ENCODE measurements around the gene CAMK1D. TPM values are rescaled to one million over a fixed set of nuclear protein-coding genes. Genes with fewer than 3 reads are reported as not detected.

The CAMK1D gene
- polyA plus RNA-seq, 1 experiment = 1.1 TPM

GRCh38 chr10:12590675-12591659 is 241.6 kb downstream of the CAMK1D start:
- Histone ChIP-seq H3K27me3 (ENCODE audit: control insufficient read depth, insufficient read depth, low read length) (no peaks in the 10 kb centered on the region), H3K36me3 (ENCODE audit: control insufficient read depth, insufficient read depth, low read length) (no peaks in the 10 kb centered on the region), H3K4me3 (ENCODE audit: low read depth, low read length) (no peak overlapping the region)
- no peak for DNase-seq (ENCODE audit: low read depth)
- no peak for TF ChIP-seq CTCF (IDR thresholded peaks at IDR 0.05; ENCODE audit: insufficient read depth, low read depth, low read length)
- ChIA-PET POLR2A (no interaction called here), CTCF (interaction anchor here (1.2 kb wide), 1 partner anchor 24 kb away, joined by 3 read pairs; no protein-coding TSS in a partner anchor)

DNA sequence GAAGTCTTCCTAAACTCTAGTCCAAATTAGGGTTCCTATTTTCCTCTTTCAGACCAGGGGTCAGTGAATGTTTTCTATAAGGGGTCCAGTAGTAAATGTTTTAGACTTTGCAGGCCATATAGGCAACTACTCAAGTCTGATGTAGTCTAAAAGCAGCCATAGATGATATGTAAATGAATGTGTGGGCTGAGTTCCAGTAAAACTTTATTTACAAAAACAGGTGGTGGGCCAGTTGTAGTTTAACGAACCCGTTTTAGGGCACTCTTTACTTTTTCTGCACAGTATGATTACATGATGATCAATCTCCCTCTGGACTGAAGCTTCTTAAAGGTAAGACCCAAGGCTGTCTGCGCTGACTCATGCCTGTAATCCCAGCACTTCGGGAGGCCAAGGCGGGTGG is 243.6 kb downstream of the CAMK1D start:
- DNase-seq (ENCODE audit: low read depth) = no peak

GRCh38 chr10:12594448-12594944 is 245.1 kb downstream of the CAMK1D start:
- POLR2A ChIA-PET = no interaction called here
- CTCF ChIA-PET = no interaction called here
- H3K27me3 ChIP-seq (ENCODE audit: control insufficient read depth, insufficient read depth, low read length) = no peaks in the 10 kb centered on the region
- no peak for TF ChIP-seq CTCF (IDR thresholded peaks at IDR 0.05; ENCODE audit: insufficient read depth, low read depth, low read length)
- H3K36me3 ChIP-seq (ENCODE audit: control insufficient read depth, insufficient read depth, low read length) = no peaks in the 10 kb centered on the region
- no peak overlapping the region for H3K4me3 ChIP-seq (ENCODE audit: low read depth, low read length)
- DNase-seq (ENCODE audit: low read depth) = no peak

More for the DNA sequence above, 243.6 kb downstream of the CAMK1D start:
- H3K27me3 ChIP-seq (ENCODE audit: control insufficient read depth, insufficient read depth, low read length) = no peaks in the 10 kb centered on the region
- no peak for TF ChIP-seq CTCF (IDR thresholded peaks at IDR 0.05; ENCODE audit: insufficient read depth, low read depth, low read length)
- POLR2A ChIA-PET = no interaction called here
- CTCF ChIA-PET = no interaction called here
- no peak overlapping the region for H3K4me3 ChIP-seq (ENCODE audit: low read depth, low read length)
- H3K36me3 ChIP-seq (ENCODE audit: control insufficient read depth, insufficient read depth, low read length) = no peaks in the 10 kb centered on the region

DNA sequence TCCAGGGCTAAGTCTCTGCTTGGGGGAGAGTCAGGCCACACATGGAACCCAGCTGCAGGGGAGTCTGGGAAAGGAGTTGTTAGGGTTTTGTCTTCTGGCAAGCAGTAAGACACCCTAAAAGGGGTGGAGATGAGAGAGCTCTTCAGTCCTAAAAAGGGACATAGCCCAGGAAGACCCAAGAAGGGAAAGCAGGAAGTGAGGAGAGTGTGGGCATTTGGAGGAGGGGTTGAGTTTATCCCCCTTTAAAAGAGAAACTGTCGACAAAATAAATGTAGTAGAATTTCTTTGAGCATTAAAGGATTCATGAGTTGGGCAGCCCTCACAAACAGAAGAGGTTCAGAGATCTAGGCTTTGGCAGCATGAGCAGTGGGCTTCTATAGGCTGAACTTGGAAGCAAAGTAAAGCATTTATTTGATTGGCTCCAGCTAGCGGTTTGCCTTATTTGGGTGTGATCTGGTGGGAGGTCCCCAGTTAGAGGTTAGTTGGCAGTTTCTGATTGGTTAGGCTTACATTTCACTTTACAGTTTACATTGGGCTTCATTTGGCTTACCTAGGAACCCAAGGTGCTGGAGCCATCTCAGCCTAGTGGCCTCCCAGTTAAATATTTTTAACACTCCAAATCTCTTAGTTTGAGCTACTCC is 246.7 kb downstream of the CAMK1D start:
- ChIA-PET POLR2A (no interaction called here), CTCF (no interaction called here)
- Histone ChIP-seq H3K27me3 (ENCODE audit: control insufficient read depth, insufficient read depth, low read length) (no peaks in the 10 kb centered on the region), H3K4me3 (ENCODE audit: low read depth, low read length) (no peak overlapping the region), H3K36me3 (ENCODE audit: control insufficient read depth, insufficient read depth, low read length) (no peaks in the 10 kb centered on the region)
- no peak for TF ChIP-seq CTCF (IDR thresholded peaks at IDR 0.05; ENCODE audit: insufficient read depth, low read depth, low read length)
- no peak for DNase-seq (ENCODE audit: low read depth)

GRCh38 chr10:12597176-12597575 is 247.8 kb downstream of the CAMK1D start:
- no peak overlapping the region for H3K4me3 ChIP-seq (ENCODE audit: low read depth, low read length)
- DNase-seq (ENCODE audit: low read depth) = no peak
- CTCF ChIA-PET = interaction anchor here (0.5 kb wide), 1 partner anchor 84 kb away, joined by 3 read pairs; no protein-coding TSS in a partner anchor
- TF ChIP-seq CTCF (IDR thresholded peaks at IDR 0.05; ENCODE audit: insufficient read depth, low read depth, low read length) = no peak
- POLR2A ChIA-PET = no interaction called here
- no peaks in the 10 kb centered on the region for H3K36me3 ChIP-seq (ENCODE audit: control insufficient read depth, insufficient read depth, low read length)
- H3K27me3 ChIP-seq (ENCODE audit: control insufficient read depth, insufficient read depth, low read length) = no peaks in the 10 kb centered on the region
